H4 (cell line): ENCODE data around the gene PHC3. TPM values are rescaled to one million over a fixed set of nuclear protein-coding genes. Genes with fewer than 3 reads are reported as not detected.

Experiments
- DNase-seq: peaks from one replicate; pipeline ENCODE4 v3.0.0-alpha.2; 2015; ENCODE audit warnings: low spot score
- total RNA-seq: library from RNA; depleted of rRNA; stranded (reverse); fragments of >200 nt; shearing (Covaris generic); gene quantifications from 2 replicates; pipeline ENCODE4 v1.2.3, GENCODE V29; 2014

The PHC3 gene
- total RNA-seq, 1 experiment from 2014 or later: 14.9 TPM

GRCh38 chr3:170079536-170080165 is 101.9 kb downstream of the PHC3 start:
- DNase-seq: no peak

DNA sequence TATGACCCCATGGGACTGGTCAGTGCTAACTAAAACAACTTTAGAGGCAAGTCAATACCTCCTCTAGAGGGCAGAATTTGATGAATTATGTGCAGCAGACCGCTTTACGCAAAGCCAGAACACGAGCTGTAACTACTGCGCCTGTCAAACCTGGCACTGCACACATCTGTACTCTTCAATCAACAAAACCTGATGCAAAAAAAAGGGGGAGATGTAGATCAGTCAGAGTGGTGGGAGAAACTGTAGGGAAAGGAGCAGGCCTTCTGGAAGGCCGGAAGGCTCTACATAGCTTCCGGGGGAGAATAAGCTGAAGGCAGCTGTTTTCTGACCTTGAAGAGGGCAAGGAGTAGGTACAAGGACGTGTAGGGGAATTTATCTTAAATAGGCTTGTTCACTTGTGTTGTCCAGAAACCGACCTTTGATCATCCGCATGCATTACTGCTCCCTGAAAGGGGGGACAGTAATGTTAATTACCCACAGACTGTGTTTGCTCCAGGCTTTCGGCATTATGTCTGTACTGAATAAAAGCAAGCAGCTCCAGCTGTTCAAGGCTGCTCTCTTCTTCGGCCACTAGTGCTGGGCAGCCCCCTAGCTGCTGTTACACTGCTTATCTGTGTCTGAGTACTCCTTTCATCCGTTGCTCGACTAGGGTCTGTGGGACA is 102.8 kb downstream of the PHC3 start:
- no peak for DNase-seq

DNA sequence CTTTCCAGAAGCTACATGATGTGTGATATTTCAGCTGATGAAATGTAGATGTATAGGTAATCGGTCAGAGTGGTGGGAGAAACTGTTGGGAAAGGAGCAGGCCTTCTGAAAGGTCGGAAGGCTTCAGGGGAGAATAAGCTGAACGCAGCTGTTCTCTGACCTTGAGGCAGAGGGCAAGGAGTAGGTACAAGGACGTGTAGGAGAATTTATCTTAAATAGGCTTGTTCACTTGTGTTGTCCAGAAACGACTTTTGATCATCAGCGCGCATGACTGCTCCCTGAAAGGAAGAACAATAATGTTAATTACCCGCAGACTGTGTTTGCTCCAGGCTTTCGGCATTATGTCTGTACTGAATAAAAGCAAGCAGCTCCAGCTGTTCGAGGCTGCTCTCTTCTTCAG is 104.2 kb downstream of the PHC3 start:
- DNase-seq: no peak

- DNase-seq: peak; percentile 14
Observed at GRCh38 chr3:170076715-170077238, 104.8 kb downstream of the PHC3 start.

- DNase-seq: no peak
Observed at GRCh38 chr3:170075441-170076091, 106.0 kb downstream of the PHC3 start.

DNA sequence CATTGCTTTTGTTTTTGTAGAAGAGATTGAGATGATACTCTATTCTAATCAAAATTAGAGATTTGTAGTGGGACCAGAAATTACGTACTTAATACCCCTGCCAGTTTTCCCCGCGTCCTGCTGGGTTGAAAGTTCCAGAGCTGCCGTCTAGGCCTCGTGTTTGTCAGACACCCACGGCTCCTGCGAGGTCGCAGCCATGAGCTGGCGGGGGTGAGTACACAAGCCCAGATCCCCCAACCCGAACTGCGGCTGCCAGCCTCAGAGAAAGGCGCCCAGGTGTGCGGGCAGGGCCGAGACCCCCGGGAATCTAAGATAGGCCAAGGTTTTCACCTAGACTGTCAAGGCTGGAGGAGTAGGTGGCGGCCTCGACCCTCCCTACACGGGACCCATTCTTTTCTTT is 117.4 kb downstream of the PHC3 start:
- DNase-seq: no peak

GRCh38 chr3:170063691-170064090 is 117.8 kb downstream of the PHC3 start:
- DNase-seq: no peak

- DNase-seq: no peak
Observed at GRCh38 chr3:170062769-170063168, 118.8 kb downstream of the PHC3 start.

DNA sequence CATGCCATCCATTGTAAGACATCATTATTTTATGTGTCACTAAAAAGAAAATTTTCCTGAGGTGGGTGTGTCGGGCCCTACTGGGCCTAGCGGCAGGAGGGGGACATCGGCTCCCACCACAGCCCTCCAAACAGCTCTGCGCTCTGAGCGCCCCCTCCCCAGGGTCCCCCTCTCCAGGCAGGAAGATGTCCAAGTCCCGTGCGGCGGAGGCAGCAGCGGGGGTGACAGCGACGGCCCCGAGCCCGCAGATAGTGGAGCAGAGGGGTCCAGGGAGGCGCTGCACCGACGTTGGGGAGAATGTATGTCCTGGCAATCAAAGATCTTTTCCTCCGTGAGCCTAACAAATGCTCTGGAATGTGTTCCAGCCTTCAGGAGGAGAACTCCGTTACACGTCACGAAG is 119.5 kb downstream of the PHC3 start:
- DNase-seq: no peak

DNA sequence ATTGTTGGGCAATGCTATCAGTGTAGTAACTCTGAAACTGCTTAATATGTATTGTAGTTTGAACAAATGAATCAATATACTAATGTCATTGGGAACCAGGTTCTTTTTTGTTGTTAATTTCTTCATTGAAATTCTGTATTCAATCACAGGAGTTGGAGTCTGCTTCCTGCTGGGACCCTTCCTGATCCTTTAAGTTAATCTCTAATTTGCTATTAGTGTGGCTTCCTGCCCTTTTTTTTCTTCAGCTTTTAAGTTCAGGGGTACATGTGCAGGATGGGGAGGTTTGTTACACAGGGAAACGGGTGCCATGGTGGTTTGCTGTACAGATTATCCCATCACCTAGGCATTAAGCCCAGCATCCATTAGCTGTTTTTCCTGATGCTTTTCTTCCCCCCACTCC is 122.1 kb downstream of the PHC3 start:
- DNase-seq: no peak

GRCh38 chr3:170058127-170058526 is 123.4 kb downstream of the PHC3 start:
- DNase-seq: no peak

DNA sequence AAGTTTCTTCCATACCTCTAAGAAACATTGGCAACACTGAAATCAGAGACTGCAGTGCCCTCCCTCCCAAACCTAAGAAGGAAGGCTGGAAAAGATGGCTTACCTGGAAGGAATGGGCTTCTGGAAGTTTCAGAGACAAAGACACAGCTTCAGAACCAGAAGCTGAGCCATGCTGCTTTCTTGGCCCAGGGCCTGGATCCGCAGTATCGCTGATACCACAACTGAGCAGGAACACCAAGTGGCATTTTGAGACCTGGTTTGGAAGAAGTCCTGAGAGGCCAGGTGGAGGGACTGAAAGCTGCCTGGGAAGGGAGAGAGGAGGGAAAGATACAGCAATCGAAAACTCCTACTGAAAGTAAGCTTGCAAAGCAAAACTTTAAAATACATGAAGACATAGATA is 124.0 kb downstream of the PHC3 start:
- DNase-seq: no peak

- DNase-seq: no peak
Observed at GRCh38 chr3:170056710-170057454, 124.7 kb downstream of the PHC3 start.

- DNase-seq: no peak
Observed at GRCh38 chr3:170055209-170055608, 126.3 kb downstream of the PHC3 start.

- no peak for DNase-seq
Observed at GRCh38 chr3:170054204-170054603, 127.3 kb downstream of the PHC3 start.

DNA sequence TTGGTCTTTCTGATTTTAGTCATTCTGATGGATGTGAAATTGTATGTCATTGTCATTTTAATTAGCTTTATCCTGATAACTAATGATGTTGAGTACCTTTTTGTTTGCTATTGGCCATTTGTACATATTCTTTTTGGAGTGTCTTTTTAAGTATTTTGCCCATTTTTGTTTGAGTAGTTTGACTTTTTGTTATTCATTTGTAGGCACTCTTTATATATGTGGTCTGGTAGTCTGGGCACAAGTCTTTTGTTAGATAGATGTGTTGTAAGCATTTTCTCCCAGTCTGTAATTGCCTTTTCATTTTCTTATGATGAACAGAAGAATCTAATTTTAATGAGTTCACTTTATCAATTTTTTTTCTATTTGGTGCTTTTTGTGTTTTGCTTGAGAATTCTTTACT is 129.1 kb downstream of the PHC3 start:
- no peak for DNase-seq

GRCh38 chr3:170050753-170051152 is 130.8 kb downstream of the PHC3 start:
- DNase-seq: no peak

DNA sequence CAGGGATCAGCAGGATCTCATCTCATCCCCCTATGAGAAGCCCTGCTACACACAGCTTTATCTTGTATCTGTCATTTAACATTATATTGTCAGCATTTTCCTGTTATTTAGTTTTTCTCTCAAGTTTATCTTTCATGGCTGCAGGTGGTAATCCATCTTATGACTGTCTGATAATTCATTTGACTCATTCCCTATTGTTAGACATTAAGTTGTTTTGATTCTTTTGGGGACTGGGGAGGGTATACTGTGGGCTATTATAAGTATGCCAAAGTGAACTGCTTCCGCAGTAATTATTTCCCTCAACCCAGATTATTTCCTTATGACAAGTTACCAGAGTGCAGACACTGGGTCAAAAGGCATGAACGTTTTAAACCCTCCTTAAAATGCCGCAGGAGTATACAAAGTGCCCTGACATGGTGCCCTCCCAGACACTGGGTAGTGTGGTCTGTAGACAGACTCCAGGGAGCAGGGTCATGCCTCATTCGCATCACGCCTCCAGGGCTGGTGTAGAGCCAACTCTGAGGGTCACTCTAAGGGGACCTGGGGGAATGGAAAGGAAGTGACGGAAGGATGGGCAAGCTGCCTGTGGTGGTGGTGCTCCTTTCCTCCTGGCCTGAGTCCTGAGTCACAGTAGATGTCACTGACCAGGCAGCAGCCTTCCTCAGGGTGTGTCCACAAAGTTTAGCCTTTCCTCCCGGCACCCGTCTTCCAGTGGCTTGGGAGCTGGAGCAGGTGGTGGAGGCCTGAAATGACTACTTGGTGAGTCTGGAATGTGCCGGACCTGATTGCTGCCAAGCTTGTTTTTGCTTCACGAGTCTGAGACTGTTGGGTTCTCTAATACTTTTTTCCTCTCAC is 132.2 kb downstream of the PHC3 start:
- peak; percentile 46 for DNase-seq

DNA sequence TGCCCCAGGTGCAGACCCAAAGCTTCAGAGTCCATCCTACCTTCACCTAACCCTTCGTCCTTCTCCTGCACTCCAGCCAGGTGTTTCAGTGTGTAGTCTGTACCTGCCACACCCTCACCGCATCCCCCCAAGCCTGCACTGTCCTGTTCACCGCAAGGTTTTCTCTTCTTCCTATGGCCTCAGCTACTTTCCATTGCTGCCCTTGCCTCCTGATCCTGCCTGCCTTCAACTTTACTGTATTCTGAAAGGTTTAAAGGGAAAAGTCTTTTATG is 134.5 kb downstream of the PHC3 start:
- no peak for DNase-seq

DNA sequence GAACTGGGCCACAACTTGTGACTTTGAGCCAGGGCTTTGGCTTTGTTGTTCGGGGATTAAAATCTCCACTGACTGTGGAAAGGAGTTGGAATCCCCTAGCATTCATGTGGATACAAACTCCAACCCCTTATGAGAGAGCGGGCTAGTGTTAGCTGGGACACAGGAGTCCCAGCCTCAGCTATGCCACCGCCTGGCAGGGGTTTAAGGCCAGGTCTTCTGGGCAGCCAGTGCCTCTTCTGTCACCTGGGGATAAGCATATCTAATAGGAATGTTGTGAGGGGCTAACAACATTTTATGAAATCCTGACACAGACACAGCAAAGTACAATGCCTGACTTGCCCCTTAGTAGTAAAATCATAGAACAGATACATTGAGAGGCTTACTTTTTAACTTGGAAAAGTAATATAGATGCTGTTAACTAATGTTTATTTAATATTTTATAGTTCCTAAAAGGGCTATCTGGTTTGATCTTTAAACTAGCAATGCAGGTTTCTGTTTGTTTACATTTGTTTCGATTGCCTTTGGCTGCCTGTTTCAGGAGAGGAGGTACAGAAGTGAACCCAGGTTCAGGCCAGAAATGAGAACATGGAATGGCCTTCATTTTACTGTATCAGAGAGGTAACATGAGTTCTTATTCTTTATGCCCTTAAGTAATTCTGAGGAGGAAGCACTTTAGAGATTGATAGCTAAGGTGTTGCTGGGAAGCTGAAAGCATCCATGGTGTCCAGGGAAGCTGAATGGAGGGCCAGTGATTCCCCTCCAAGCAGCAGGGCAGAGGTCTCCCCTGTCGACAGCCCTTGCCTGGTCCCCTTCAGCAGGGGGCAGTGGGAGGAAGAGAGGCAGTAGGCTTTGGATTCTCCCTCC is 135.0 kb downstream of the PHC3 start:
- DNase-seq: no peak

- no peak for DNase-seq
Observed at GRCh38 chr3:170044795-170045244, 136.7 kb downstream of the PHC3 start.
